ENCODE results near the gene MCHR2. TPM values are rescaled to one million over a fixed set of nuclear protein-coding genes. Genes with fewer than 3 reads are reported as not detected.

The MCHR2 gene
- polyA plus RNA-seq, 1 experiment: not detected

DNA sequence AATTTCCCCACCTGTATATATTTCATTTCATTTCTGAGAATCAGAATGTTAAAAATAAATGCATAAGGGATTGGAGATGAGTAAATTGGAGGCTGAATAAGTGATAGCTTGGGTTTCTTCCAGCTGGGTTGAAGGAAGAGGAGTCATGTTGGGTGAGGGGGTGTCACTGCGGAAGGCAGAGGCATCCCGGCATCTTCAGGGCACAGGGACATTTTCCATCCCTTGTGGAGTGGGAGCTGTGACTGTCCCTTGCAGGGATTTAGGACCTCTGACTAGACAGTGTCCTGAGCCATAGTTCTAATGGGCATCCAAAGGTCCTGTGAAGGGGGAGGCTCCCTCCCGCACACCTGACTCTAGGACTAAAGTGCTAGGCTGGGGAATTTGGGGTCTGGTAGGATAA is 2.1 kb downstream of the MCHR2 start:
- ChIA-PET POLR2A (no interaction called here), CTCF (no interaction called here)
- TF ChIP-seq, protein P1, sequence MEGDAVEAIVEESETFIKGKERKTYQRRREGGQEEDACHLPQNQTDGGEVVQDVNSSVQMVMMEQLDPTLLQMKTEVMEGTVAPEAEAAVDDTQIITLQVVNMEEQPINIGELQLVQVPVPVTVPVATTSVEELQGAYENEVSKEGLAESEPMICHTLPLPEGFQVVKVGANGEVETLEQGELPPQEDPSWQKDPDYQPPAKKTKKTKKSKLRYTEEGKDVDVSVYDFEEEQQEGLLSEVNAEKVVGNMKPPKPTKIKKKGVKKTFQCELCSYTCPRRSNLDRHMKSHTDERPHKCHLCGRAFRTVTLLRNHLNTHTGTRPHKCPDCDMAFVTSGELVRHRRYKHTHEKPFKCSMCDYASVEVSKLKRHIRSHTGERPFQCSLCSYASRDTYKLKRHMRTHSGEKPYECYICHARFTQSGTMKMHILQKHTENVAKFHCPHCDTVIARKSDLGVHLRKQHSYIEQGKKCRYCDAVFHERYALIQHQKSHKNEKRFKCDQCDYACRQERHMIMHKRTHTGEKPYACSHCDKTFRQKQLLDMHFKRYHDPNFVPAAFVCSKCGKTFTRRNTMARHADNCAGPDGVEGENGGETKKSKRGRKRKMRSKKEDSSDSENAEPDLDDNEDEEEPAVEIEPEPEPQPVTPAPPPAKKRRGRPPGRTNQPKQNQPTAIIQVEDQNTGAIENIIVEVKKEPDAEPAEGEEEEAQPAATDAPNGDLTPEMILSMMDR (IDR thresholded peaks at IDR 0.05; ENCODE audit: low read depth, low read length): no peak
- Histone ChIP-seq H3K27me3 (ENCODE audit: control insufficient read depth, insufficient read depth, low read length) (peaks cover 25% of the 10 kb centered on the region), H3K9me3 (ENCODE audit: control insufficient read depth, insufficient read depth, low read length) (no peaks in the 10 kb centered on the region), H3K4me3 (ENCODE audit: low read depth, low read length) (no peak overlapping the region), H3K27ac (ENCODE audit: low read depth, low read length) (no peak overlapping the region)
- no peak for DNase-seq (ENCODE audit: low read depth, low spot score)

DNA sequence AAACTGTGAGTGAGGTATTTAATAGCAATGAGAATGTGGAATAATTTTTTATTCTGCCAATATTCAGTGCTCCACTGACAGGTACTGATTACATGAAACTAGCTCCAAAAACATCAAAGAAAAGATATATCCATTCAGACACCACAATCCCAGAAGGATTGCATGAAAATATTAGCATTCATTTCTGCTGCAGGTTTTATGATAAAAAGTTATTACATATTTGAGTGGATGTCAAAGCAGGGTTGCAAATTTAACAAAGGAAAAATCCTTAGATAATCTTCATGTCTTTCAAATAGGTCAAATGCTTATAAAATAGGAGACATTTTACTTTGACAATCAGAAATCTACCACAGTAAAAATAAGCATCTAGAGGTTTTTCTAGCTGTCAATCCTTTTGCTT is 13.3 kb downstream of the MCHR2 start:
- TF ChIP-seq, protein P1 (IDR thresholded peaks at IDR 0.05; ENCODE audit: low read depth, low read length): no peak
- DNase-seq (ENCODE audit: low read depth, low spot score): no peak
- no peaks in the 10 kb centered on the region for H3K27me3 ChIP-seq (ENCODE audit: control insufficient read depth, insufficient read depth, low read length)
- CTCF ChIA-PET: interaction anchor here (1.2 kb wide), 1 partner anchor 20 kb away, joined by 6 read pairs; no protein-coding TSS in a partner anchor
- H3K27ac ChIP-seq (ENCODE audit: low read depth, low read length): no peak overlapping the region
- no peaks in the 10 kb centered on the region for H3K9me3 ChIP-seq (ENCODE audit: control insufficient read depth, insufficient read depth, low read length)
- H3K4me3 ChIP-seq (ENCODE audit: low read depth, low read length): no peak overlapping the region
- POLR2A ChIA-PET: no interaction called here

DNA sequence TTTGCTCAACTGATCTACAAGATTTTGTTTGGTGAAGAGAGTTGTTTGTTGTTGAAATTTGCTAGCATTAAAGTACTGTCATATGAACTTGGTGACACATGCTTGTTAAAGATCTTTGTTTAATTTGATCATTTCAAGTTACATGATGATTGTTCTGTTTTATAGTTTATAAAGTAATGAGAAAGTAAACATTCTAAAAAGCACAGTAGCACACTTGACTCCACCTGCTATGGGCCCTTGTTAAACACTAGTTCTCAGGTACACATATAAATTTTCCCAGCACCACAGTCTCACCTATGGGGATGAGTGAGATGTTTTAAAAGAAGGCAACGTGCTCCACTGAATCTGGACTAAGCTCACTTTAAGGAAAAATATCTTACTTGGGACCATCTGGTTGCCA is 14.1 kb downstream of the MCHR2 start:
- TF ChIP-seq, protein P1 (IDR thresholded peaks at IDR 0.05; ENCODE audit: low read depth, low read length): no peak
- DNase-seq (ENCODE audit: low read depth, low spot score): no peak
- no peak overlapping the region for H3K4me3 ChIP-seq (ENCODE audit: low read depth, low read length)
- no peaks in the 10 kb centered on the region for H3K27me3 ChIP-seq (ENCODE audit: control insufficient read depth, insufficient read depth, low read length)
- no peaks in the 10 kb centered on the region for H3K9me3 ChIP-seq (ENCODE audit: control insufficient read depth, insufficient read depth, low read length)
- CTCF ChIA-PET: interaction anchor here (1.2 kb wide), 1 partner anchor 21 kb away, joined by 6 read pairs; no protein-coding TSS in a partner anchor
- H3K27ac ChIP-seq (ENCODE audit: low read depth, low read length): no peak overlapping the region
- POLR2A ChIA-PET: no interaction called here

DNA sequence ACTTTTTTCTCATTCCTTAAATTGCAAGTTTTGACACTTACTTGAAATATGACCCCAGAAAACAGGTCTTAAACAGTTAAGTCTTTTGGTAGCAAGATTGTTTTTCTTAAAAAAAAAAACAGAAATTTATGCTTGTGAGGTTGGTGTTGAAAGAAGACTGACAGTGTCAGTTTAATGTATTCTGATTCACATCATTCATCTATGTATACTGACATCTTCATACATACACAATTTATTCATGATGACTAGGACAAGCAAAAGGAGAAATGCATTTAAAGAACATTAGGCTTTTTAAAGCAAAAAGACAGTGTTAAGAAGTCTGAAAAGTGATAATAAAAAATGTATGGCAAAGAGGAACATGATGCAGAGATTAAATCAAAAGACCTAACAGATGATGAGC is 27.0 kb downstream of the MCHR2 start:
- POLR2A ChIA-PET: no interaction called here
- no peak for DNase-seq (ENCODE audit: low read depth, low spot score)
- CTCF ChIA-PET: no interaction called here
- Histone ChIP-seq H3K27ac (ENCODE audit: low read depth, low read length) (no peak overlapping the region), H3K4me3 (ENCODE audit: low read depth, low read length) (no peak overlapping the region), H3K27me3 (ENCODE audit: control insufficient read depth, insufficient read depth, low read length) (no peaks in the 10 kb centered on the region), H3K9me3 (ENCODE audit: control insufficient read depth, insufficient read depth, low read length) (no peaks in the 10 kb centered on the region)
- TF ChIP-seq, protein P1 (IDR thresholded peaks at IDR 0.05; ENCODE audit: low read depth, low read length): no peak

DNA sequence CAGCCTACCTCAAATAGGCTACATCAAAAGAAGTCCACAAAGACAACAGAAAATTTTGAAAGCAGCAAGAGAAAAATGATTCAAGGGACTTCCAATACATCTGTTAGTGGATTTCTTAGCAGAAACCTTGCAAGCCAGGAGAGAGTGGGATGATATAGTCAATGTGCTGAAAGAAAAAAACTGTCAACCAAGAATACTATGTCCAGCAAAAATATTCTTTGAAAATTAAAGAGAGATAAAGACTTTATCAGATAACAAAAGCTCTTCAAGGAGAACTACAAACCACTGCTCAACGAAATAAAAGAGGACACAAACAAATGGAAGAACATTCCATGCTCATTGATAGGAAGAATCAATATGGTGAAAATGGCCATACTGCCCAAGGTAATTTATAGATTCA is 34.0 kb downstream of the MCHR2 start:
- CTCF ChIA-PET: interaction anchor here (1.7 kb wide), 1 partner anchor 41 kb away, joined by 4 read pairs; no protein-coding TSS in a partner anchor
- DNase-seq (ENCODE audit: low read depth, low spot score): no peak

More for the DNA sequence above, 34.0 kb downstream of the MCHR2 start:
- Histone ChIP-seq H3K4me3 (ENCODE audit: low read depth, low read length) (no peak overlapping the region), H3K9me3 (ENCODE audit: control insufficient read depth, insufficient read depth, low read length) (no peaks in the 10 kb centered on the region), H3K27me3 (ENCODE audit: control insufficient read depth, insufficient read depth, low read length) (no peaks in the 10 kb centered on the region), H3K27ac (ENCODE audit: low read depth, low read length) (no peak overlapping the region)
- TF ChIP-seq, protein P1 (IDR thresholded peaks at IDR 0.05; ENCODE audit: low read depth, low read length): no peak
- POLR2A ChIA-PET: no interaction called here

Data from AG04450 (cell line).